Stimulated activated CD4-positive, alpha-beta T cell treated with anti-CD3 and anti-CD28 coated beads, Interleukin-4, amount 100 ng/mL, for 48 hours (primary cell): Measurements from ENCODE around the gene DHRS3.

ENCODE experiments used
- DNase-seq, 2 donors: peaks; one replicate each; pipeline ENCODE4 v3.0.0-alpha.2; 2020; ENCODE audit warnings: low read depth in 2 of 2

DHRS3 gene

DNA sequence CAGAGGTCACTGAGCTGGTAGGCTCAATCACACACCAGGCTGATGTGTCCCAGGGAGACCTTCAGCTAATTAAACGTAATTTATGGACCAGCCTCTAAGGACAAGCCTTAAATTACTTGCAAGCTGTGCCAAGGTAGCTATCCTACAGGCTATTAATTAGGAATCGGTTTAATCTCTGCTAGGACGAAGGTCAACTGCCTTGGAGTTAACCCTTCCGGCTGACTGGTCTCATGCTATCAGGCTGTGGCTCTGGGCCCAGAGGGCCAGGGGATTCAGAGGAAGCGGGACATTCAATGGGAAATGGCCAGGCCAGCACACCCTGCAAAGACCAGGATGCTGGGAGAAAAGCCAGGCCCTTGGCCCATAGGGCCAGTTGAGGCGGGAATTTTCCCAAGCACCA lies 19.0 kb downstream of the DHRS3 start:
- no peak for DNase-seq

DNA sequence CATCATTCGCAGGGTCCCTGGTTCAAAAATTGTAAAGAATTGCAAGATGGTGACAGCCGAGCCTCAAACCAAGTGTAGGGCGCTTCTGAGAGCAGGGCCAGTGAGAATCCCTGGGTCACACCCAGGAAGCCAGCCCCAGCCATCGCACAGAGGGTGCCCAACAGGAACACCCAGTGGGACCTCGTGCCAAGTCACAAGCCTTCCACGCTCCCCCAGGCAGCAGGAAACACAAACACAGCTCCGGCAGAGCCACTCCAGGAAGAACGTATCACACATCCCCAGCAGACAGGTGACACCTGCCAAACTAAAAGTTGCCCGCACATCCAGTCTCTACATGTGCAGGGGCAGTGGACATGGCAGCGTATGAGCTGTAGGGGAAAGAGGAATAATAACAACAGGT lies 20.2 kb downstream of the DHRS3 start:
- DNase-seq = no peak

DNA sequence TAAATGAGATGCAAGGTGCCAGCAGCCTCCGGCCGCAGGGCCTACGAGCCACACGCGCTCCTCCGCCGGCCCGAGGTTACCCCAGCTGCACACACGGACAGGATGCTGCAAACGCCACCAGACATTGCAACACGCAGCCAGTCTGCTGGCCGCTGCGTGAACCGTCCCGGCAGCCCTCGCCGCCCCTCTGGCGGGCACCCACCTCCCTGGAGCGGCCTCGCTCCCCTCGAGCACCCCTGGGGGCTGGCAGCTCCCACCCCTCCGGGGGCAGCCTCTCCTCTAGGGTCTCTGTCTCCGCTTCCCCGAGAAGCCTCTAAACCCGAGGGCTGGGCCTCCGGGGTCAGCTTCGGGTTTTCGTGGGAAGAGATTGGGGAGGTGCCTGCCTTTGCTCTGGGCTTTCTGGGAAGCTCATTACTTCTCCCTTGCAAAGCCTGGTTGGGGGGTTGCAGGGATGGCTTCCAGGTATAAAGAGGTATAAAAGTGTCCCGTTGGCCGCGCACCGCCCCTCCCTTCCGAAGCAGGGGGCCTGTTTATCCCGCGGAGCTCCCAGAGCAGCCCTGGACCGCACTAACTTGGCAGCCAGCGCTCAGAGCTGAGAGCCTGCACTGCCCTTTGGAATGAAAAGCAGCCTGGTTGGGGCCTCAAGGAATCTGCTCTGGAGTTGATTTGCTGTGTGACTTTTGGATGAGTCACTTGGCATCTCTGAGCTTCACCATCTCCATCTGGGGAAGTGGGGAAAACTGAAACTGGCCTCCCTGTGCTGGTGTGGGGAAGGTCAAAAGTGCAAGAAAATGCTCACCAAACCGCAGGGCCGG lies 21.8 kb downstream of the DHRS3 start:
- DNase-seq = no peak

DNA sequence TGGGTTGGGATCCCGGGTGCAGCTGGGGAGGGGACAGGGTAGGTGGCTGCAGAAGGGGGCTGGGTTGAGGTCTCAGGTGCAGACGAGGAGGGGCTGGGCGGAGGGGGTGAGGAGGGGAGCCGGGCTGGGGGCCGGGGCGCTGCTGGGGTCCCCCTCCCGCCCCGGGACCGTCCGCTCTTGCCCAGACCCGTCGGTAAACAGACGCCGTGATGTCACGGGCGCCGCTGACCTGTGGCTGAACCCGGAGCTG lies 22.3 kb downstream of the DHRS3 start:
- DNase-seq = no peak

DNA sequence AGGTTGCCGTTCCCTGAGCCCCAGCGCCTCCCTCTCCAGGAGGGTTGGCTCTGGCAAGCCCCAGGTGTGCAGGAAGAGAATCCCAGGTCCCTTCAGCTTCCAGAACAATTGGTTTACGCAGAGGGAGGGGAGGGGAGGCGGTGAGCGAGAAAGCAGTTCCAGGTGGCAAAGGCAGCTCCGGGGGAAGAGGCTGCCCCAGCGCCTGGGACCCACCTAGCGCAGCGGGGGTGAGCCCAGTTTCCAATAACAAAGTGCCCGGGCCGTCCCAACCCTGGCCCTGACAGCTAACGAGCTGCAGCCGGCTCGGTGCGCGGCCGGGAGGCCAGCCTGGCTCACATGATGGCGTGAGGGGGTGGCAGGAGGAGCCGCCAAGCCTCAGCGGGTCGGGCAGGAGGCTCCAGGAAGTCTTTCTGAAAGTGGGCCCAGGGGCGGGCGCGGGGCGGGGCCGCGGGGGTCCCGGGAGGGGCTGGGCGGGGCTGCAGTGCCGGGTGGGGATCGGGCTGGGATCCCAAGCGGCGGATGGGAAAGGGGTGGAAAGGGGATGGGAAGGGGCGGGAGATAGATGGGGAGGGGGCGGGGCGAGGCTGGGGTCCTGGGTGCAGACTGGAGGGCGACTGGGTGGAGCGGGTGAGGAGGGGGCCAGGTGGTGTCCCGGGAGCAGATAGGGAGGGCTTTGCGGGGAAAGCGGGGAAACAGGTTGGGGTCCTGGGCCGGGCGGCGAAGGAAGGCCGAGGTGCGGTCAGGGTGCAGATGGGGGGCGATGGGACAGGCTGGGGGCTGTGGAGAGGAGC lies 22.8 kb downstream of the DHRS3 start:
- no peak for DNase-seq

DNA sequence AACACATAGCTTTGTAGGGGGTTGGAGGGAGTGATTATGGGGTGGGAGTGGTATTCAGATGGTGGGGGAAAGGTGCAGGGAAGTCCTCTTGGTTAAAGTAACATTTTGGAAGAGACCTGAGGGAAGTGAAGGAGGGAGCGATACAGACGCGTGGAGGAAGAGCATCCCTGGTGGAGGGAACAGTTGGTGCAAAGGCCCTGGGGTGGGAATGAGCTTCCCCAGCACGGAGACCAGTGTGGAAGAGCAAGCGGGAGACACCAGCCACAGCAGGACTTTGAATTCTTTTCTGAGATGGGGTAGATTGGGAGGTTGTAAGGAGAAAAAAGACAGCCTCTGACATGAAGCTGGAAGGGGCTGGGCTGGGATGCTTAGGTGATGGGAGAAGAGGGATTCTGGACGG lies 23.5 kb downstream of the DHRS3 start:
- DNase-seq = no peak

DNA sequence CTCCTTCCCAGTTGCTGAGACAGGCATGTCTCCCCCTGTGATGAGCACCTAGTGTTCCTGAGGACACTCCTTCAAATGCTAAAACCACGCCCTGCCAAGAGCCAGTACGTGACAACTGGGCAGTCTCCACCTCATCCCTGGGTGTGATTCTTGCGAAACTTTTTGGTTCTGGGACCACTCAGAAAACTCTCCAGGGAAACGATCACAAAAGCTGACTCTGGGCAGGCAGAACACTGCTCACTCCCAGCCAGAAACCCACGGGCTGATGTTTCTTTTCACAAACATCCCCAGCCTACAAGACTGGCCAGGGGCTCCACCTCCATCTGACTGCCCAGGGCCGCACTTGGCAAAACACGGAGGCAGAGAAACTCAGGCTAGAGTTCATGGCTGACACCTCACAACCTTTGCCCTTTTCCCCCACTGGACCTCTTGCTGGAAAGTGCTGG lies 24.4 kb downstream of the DHRS3 start:
- DNase-seq = no peak

DNA sequence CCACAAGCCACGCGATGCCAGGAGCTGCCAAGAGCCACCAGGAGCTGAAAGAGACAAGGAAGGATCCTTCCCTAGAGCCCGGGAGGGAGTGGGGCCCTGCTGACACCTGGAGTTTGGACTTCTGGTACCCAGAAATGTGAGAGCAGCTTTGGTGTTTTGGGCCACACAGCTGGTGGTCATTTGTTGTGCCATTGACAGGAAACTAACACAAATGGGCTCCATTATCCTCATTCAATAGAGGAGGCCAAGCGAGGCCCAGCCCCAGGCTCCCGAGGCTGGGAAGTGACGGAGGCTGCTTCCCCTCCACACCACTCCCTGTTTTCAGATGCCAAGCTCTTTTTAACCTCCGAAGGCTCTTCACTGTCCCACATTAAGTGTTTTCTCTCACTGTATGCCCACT lies 25.5 kb downstream of the DHRS3 start:
- no peak for DNase-seq

DNA sequence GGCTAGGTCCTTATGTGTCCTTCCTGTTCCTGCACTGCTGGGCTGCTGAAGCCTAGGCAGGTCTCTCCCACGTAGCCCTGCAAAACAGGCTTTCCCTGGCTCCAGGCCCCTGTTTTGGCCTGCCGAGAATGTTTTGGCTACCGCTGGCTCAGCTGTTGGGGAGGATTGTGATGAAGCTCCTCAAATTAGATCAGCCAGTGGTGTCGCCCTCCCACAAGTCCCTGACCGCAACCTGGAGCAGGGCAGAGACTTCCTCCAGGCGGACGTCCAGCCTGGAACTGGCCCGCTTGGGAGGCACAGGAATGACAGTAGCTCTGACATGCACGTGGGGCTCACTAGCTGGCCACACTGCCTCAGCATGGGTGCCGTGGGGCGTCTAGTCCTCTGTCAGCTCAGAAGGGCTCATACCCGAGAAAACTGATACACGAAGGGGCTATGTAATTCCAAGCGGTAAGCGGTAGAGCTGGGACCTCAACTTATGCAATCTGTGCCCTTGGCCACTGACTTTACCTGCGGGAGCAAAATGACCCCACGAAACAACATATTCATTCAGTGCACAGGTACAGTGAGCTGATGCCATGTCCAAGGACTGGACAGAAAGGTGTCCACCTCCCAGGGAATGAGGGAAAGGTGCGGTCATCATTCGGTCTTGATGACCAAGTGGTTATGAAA lies 26.6 kb downstream of the DHRS3 start:
- no peak for DNase-seq

DNA sequence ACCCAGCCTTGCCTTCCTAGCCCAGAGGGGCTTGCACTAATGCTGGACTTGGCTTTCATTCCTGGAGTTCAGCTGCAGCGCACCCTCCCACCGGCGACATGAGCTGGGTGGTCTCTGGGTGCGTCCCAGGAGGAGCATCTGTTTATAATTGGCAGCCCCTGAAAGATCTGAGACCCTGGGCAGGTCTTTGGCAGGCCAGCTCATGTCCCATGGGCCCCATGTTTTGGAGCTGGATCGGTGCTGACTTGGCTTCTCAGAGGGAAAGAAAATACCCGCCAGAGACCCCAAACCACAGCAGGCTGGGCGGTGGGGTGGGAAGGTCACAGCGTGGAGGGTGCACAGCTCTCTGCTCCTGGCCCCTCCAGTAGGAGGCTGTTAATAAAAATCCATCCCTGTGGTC lies 29.3 kb downstream of the DHRS3 start:
- no peak for DNase-seq

DNA sequence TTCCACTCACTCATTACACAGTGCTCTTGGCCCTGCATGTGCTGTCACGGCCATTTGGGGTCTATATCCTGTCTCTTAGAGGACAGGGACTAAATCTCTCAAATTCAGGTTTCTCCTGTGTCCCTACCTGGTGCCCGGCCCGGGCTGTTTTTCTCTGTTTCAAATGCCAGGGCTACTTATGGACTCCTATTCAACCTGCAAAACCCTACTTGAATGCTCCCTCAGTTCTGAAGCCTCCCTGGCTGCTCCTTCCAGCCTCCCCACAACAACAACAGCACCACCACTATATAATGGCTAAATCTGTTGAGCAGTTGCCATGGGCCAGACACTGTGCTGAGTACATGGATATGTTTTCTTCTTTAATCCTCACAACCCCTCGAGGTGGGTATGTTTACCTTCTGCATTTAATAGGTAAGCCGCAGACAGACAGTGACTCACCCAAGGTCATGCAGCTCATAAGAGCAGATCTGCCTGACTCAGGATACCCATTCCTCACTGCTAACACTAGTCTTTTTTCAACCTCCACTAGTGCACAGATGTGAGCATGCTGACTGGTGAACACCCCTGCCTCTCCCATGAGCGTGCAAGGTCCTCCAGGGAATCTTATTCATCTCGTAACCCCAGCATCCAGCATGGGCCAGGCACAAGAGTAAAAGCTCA lies 29.9 kb downstream of the DHRS3 start:
- no peak for DNase-seq

DNA sequence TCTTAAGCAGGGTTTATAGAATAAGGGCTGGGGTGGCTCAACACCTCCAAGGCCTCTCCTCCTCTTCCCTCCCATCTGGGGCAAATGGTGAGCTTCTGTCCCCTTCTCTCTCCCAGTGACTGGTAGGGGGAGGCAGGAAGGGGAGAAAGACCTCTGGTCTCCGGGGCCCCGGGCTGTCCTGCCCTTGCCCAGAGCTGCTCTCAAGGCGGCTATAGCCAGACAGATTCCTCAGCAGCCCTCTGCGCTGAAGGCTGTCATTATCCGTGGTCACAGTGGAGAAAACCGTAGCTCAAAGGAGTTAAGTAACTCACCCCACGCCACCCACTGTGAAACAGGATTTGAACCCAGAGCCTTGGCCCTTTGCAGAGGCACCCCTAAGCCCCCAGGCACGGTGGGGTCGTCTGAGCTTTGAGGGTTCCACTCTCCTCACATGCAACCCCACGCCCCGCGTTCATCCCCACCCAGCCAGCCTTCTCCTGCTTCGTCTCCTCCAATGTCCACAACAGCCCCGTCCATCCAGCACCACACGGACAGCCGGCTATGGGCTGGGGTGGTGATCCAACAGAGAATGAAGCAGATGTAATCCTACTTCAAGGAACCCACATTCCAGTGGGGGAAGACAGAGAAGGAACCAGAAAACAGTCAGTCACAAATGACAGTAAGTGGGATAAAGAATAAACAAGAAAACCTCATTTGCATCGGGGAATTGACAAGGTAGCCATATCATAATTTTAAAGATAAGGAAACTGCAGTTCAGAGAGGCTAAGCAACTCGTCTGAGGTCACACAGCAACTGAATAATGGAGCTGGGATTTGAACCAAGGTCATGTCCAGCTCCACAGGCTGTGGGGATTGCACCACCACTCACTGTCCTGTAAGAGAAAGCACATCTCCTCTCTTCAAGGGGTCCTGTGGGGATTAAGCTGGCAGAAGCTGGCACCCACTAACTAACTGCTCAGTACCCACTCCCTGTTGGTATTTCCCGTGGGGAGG lies 31.8 kb downstream of the DHRS3 start:
- no peak for DNase-seq

DNA sequence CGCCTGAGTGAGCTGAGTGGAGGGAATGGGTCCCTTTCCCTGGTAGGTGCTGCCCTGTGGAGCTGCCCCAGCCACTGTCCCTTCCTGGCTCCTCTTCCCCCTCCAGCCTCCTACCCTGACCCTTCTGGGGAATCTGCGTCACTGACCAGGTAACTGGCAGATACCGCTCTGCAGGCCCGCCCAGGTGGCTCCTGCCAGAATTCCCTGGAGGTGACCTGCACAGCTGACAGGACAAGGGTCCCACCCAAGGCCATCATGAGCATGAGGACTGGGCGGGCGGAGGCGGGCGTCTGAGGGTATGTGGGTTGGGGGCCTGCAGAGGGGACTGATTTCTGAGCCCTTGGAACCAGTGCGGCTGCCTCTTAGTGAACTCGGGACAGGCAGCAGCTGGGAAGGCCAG lies 32.5 kb downstream of the DHRS3 start:
- DNase-seq = no peak

DNA sequence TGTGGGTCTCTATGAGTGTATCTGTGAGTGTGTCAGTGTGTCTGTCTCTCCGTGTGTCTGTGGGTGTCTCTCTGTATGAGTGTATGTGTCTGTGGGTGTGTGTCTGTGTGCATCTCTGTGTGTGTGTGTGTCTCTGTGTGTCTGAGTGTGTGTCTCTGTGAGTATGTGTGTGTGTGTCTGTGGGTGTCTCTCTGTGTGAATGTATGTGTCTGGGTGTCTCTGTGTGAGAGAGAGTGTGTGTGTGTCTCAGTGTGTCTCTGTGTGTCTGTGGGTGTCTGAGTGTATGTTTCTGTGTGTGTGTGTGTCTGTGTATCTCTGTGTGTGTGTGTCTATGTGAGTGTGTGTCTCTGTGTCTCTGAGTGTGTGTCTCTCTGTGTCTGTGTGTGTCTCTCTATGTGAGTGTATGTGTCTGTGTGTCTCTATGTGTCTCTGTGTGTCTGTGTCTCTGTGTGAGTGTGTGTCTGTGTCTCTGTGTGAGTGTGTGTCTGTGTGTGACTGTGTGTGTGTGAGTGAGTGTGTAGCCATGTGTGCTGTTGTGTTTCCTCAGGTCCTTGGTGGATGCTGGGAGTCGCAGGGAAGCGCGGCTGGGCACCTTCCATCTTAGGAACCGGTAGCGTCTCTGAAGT lies 33.0 kb downstream of the DHRS3 start:
- no peak for DNase-seq

DNA sequence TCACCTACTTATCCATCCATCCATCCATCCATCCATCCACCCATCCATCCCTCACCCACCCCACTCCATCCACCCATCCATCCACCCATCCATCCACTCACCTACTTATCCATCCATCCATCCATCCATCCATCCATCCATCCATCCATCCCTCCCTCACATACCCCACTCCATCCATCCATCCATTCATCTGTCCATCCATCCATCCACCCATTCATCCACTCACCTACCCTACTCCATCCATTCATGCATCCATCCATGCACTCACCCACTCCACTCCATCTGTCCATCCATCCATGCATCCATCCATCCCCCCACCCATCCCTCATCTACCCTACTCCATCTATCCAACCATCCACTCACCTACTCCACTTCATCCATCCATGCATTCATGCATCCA lies 34.5 kb downstream of the DHRS3 start:
- no peak for DNase-seq

DNA sequence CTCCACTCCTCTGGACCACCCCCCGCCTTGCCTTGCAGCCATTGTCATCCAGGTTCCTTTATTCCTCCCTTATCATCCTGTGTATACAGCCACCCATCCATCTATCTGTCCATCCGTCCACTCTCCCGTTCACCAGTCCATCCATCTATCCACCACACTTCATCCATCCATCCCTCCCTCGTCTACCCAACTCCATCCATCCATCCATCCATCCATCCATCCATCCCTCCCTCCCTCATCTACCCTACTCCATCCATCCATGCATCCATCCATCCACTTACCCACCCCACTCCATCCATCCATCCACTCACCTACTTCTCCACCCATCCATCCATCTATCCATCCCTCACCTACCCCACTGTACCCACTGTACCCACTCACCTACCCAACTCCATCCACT lies 35.4 kb downstream of the DHRS3 start:
- no peak for DNase-seq

DNA sequence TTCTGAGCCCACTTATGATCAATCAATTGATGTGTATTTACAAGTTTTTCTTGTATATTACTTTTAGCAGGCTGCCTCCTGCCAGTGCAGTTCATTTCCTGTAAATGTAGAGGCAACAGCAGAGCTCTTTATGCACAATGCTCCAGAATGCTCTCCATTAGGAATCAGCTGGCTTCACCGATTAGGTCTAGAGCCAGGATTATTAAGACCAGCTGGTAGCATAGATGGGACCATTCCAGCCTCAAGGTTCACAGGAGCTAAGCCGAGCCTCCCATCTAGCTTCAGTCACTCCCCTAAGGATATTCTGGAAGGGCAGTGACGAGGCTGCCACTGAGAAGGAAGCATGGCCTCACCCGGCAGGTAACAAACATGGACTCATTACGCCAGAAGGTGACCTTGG lies 36.8 kb downstream of the DHRS3 start:
- DNase-seq = no peak

DNA sequence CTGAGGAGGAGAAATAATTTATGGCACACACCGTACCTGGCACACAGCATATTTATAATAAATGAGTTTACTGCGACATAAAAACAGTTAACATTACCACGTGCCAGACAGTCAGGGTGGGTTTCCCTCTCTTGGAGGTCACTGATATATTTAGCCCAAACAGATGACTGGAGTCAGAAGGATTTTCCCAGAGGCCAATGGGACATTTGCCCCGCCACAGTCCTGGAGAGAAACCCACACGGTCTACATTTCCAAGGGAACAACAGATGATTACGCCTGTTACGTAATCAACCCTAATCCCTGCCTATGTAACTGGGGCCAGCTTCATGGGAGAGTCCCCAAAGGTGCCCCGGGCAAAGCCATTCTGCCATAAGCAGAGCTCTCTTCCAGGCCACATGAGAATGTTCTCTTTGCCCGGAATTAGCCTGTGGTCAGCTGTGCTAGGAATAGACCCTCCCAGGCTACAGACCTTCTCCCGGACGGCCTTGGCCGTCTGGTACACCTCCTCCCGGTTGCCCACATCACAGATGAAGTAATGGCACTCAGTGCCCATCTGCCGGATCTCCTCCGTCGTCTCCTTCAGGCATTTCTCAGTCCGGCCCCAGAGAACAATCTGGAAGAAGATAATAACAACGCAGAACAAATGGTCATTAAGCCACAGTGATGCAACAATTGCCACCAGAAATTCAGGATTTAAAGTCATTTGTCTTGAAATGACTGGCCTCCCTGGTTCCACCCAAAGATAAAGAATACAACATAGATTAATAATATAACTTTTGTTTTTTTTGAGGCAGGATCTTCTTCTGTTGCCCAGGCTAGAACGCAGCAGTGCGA lies 37.7 kb downstream of the DHRS3 start:
- no peak for DNase-seq

DNA sequence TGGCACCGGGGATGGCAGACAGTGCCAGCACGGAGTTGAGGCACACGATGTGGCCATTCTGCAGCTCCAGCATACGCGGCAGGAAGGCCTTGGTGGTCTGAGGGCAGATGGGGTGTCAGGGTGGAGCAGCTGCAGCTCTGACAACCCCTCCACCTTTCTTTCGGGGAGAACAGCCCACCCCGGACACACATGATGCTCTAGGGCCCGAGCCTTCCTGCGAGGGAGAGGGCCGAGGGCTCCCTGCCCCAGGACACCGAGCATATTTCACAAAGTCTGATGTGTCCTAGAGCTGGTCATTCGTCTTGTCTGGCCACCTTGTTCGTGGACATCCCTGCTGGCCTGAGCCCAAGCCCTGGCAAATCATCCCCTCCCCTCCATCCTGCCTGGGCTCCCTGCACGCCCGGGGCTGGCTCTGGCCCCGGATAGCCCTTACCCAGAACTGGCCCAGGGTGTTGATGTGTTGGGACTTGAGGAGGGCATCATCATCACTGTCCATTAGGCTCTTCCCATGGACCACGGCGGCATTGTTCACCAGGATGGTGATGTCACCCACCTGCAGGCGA lies 39.1 kb downstream of the DHRS3 start:
- DNase-seq = no peak

DNA sequence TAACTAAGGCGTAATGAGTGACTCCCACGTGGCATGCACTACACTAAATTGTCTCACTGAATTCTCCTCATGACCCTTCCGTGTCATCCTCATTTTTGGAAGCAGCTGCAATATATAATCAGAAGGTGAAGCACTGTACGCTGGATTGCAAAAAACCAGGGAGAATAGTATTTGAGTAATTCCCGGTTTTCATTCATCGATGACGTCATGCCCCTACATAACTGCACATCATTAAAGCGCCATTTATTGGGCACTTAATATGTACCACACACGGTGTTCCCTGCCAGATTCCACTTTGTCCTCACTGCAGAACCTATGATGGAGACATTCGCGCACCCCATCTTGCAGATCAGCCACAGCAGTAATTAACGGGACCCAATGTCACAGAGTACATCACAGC lies 41.0 kb downstream of the DHRS3 start:
- no peak for DNase-seq
